ENCODE measurements around the gene PKD2L1.

PKD2L1 gene

DNA sequence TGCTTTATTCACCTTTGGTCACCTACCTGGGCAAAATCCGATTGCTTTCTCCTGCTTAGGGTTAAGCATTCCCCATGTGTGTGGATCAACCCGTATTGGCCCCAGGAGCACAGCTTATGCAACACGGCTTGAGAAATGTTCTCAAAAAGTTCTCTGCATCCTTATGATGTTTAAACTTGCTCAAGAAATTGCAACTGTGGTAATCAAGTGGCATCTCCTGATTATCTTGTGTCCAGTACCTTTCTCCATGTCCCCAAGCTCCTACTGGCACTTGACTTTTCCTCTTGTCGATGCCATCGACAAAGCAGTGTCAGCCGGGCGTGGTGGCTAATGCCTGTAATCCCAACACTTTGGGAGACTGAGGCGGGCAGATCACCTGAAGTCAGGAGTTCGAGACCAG, 4.7 kb upstream of the PKD2L1 start:
- no peak overlapping the region for H3K9ac ChIP-seq (ENCODE audit: low read depth, low read length)
- ATAC-seq (ENCODE audit: insufficient read depth, low read depth) (no peak), DNase-seq (no peak)
- H3K4me3 ChIP-seq (ENCODE audit: low read depth in 1 of 2, low read length in 2 of 2), result no peak overlapping the region
- H4K20me1 ChIP-seq (ENCODE audit: insufficient read depth, low read length), result no peaks in the 10 kb centered on the region
- H3K27me3 ChIP-seq (ENCODE audit: insufficient read depth, low read length, poor library complexity), result peaks cover 28% of the 10 kb centered on the region
- no peak overlapping the region for H3K27ac ChIP-seq (ENCODE audit: low read length)
- H3K4me1 ChIP-seq (ENCODE audit: insufficient read depth, low read length), result peaks cover 7% of the 10 kb centered on the region; the same call in 1 of the 2 replicates
- TF ChIP-seq EZH2 (IDR thresholded peaks at IDR 0.05; ENCODE audit: borderline replicate concordance, low read depth, low read length, severe bottlenecking), result no peak
- TF ChIP-seq, protein P1, sequence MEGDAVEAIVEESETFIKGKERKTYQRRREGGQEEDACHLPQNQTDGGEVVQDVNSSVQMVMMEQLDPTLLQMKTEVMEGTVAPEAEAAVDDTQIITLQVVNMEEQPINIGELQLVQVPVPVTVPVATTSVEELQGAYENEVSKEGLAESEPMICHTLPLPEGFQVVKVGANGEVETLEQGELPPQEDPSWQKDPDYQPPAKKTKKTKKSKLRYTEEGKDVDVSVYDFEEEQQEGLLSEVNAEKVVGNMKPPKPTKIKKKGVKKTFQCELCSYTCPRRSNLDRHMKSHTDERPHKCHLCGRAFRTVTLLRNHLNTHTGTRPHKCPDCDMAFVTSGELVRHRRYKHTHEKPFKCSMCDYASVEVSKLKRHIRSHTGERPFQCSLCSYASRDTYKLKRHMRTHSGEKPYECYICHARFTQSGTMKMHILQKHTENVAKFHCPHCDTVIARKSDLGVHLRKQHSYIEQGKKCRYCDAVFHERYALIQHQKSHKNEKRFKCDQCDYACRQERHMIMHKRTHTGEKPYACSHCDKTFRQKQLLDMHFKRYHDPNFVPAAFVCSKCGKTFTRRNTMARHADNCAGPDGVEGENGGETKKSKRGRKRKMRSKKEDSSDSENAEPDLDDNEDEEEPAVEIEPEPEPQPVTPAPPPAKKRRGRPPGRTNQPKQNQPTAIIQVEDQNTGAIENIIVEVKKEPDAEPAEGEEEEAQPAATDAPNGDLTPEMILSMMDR (IDR thresholded peaks at IDR 0.05; ENCODE audit: borderline replicate concordance, extremely low read depth, low read length, poor library complexity, severe bottlenecking), result no peak
- no peaks in the 10 kb centered on the region for H3K9me3 ChIP-seq (ENCODE audit: insufficient read depth, low read length, severe bottlenecking)
- H3K36me3 ChIP-seq (ENCODE audit: insufficient read depth, low read length), result no peaks in the 10 kb centered on the region
- no peak overlapping the region for H3K4me2 ChIP-seq (ENCODE audit: insufficient read depth, low read length)
- no peaks in the 10 kb centered on the region for H3K79me2 ChIP-seq (ENCODE audit: insufficient read depth, low read length)
- H2AFZ ChIP-seq (ENCODE audit: low read depth, low read length), result no peak overlapping the region

DNA sequence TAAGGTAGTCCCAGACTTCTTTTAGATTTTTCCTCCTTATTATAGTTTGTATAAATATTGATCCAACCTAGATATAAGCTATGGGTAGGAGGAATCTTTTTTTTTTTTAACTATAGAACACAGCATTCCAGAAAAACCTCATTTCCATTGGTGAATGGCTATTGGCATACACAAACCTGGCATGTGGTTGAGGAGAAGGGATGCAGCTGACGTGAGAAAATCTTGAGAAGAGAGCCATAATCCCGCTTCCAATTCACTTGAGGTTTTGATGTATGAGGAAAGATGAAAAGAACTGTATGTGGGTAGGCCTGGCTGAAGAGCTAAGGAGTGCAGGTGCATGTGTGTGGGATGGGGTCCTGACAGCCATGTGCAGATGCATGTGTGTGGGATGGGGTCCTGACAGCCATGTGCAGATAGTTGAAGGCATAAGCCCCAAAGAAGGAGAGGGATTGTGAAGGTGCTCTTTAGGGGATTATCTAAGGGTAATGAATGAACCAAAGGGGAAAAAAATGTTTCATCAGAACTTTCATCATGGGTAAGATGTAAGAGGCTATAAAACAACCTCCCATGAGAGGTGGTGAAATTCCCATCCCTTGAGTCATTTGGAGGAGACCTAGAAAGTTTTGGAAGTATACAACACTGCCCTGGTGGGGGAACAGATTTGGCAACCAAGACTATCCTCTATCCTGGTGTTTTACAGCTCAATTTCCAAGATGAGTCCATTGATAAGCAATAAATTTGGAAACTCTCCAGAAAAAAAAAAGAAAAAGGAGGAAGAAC, 3.8 kb upstream of the PKD2L1 start:
- ATAC-seq (ENCODE audit: insufficient read depth, low read depth) (no peak), DNase-seq (no peak)
- no peaks in the 10 kb centered on the region for H3K79me2 ChIP-seq (ENCODE audit: insufficient read depth, low read length)
- no peaks in the 10 kb centered on the region for H3K9me3 ChIP-seq (ENCODE audit: insufficient read depth, low read length, severe bottlenecking)
- peaks cover 35% of the 10 kb centered on the region for H3K27me3 ChIP-seq (ENCODE audit: insufficient read depth, low read length, poor library complexity)
- H4K20me1 ChIP-seq (ENCODE audit: insufficient read depth, low read length), result no peaks in the 10 kb centered on the region
- no peak overlapping the region for H3K4me2 ChIP-seq (ENCODE audit: insufficient read depth, low read length)
- no peak overlapping the region for H3K9ac ChIP-seq (ENCODE audit: low read depth, low read length)
- TF ChIP-seq, protein P1 (IDR thresholded peaks at IDR 0.05; ENCODE audit: borderline replicate concordance, extremely low read depth, low read length, poor library complexity, severe bottlenecking), result no peak
- no peak for TF ChIP-seq EZH2 (IDR thresholded peaks at IDR 0.05; ENCODE audit: borderline replicate concordance, low read depth, low read length, severe bottlenecking)
- H3K27ac ChIP-seq (ENCODE audit: low read length), result no peak overlapping the region
- H3K36me3 ChIP-seq (ENCODE audit: insufficient read depth, low read length), result no peaks in the 10 kb centered on the region
- peaks cover 5% of the 10 kb centered on the region; the same call in 1 of the 2 replicates for H3K4me1 ChIP-seq (ENCODE audit: insufficient read depth, low read length)
- no peak overlapping the region for H2AFZ ChIP-seq (ENCODE audit: low read depth, low read length)
- H3K4me3 ChIP-seq (ENCODE audit: low read depth in 1 of 2, low read length in 2 of 2), result no peak overlapping the region

DNA sequence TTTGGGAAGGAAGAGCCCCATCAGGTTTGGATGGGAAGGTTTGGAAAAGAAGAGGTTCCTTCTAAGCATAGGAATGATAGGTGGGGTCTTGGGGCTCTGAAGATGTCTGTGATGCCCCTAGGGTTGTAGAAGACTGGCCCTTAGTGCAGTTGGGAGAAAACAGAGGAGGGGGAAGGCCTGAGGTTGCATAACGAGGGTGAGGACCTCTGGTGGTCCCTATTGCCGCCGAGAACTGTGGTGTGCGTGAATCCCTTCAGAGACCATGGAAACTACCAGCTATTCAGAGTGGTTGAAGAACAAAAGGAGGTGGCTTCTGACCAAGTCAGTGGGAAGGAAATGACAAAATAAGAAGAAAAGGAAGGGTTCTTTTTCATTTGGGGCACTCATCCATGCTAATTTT, 3.1 kb upstream of the PKD2L1 start:
- Histone ChIP-seq H3K9ac (ENCODE audit: low read depth, low read length) (no peak overlapping the region), H2AFZ (ENCODE audit: low read depth, low read length) (no peak overlapping the region), H4K20me1 (ENCODE audit: insufficient read depth, low read length) (no peaks in the 10 kb centered on the region), H3K36me3 (ENCODE audit: insufficient read depth, low read length) (no peaks in the 10 kb centered on the region), H3K27me3 (ENCODE audit: insufficient read depth, low read length, poor library complexity) (peaks cover 37% of the 10 kb centered on the region), H3K4me3 (ENCODE audit: low read depth in 1 of 2, low read length in 2 of 2) (no peak overlapping the region), H3K4me2 (ENCODE audit: insufficient read depth, low read length) (no peak overlapping the region), H3K27ac (ENCODE audit: low read length) (no peak overlapping the region), H3K79me2 (ENCODE audit: insufficient read depth, low read length) (no peaks in the 10 kb centered on the region), H3K9me3 (ENCODE audit: insufficient read depth, low read length, severe bottlenecking) (no peaks in the 10 kb centered on the region), H3K4me1 (ENCODE audit: insufficient read depth, low read length) (no peaks in the 10 kb centered on the region)
- TF ChIP-seq, protein P1 (IDR thresholded peaks at IDR 0.05; ENCODE audit: borderline replicate concordance, extremely low read depth, low read length, poor library complexity, severe bottlenecking), result no peak
- TF ChIP-seq EZH2 (IDR thresholded peaks at IDR 0.05; ENCODE audit: borderline replicate concordance, low read depth, low read length, severe bottlenecking), result no peak
- no peak for DNase-seq
- no peak for ATAC-seq (ENCODE audit: insufficient read depth, low read depth)
